ENCODE data around the gene TRIM66.

The TRIM66 gene

GRCh38 chr11:8621147-8621546 is 61.3 kb downstream of the TRIM66 start:
- TF ChIP-seq CTCF (IDR thresholded peaks at IDR 0.05; ENCODE audit: borderline replicate concordance, control extremely low read depth, extremely low read depth, insufficient read depth, missing control alignments): no peak
- in situ Hi-C loops (cut with MboI; ENCODE audit: low sequenced_read_pairs, unreplicated experiment): no loop called here
- DNase-seq (ENCODE audit: low spot score): no peak

- in situ Hi-C loops (cut with MboI; ENCODE audit: low sequenced_read_pairs, unreplicated experiment): no loop called here
- TF ChIP-seq CTCF (IDR thresholded peaks at IDR 0.05; ENCODE audit: borderline replicate concordance, control extremely low read depth, extremely low read depth, insufficient read depth, missing control alignments): no peak
These were observed 65.4 kb downstream of the TRIM66 start for GRCh38 chr11:8617063-8617462.

GRCh38 chr11:8615291-8616032 is 67.0 kb downstream of the TRIM66 start:
- in situ Hi-C loops (cut with MboI; ENCODE audit: low sequenced_read_pairs, unreplicated experiment): no loop called here
- no peak for TF ChIP-seq CTCF (IDR thresholded peaks at IDR 0.05; ENCODE audit: borderline replicate concordance, control extremely low read depth, extremely low read depth, insufficient read depth, missing control alignments)
- no peak for DNase-seq (ENCODE audit: low spot score)

More at GRCh38 chr11:8617063-8617462, 65.4 kb downstream of the TRIM66 start:
- DNase-seq (ENCODE audit: low spot score): no peak

GRCh38 chr11:8614497-8614896 is 68.0 kb downstream of the TRIM66 start:
- TF ChIP-seq CTCF (IDR thresholded peaks at IDR 0.05; ENCODE audit: borderline replicate concordance, control extremely low read depth, extremely low read depth, insufficient read depth, missing control alignments): no peak
- DNase-seq (ENCODE audit: low spot score): no peak
- in situ Hi-C loops (cut with MboI; ENCODE audit: low sequenced_read_pairs, unreplicated experiment): no loop called here

- no peak for TF ChIP-seq CTCF (IDR thresholded peaks at IDR 0.05; ENCODE audit: borderline replicate concordance, control extremely low read depth, extremely low read depth, insufficient read depth, missing control alignments)
- in situ Hi-C loops (cut with MboI; ENCODE audit: low sequenced_read_pairs, unreplicated experiment): no loop called here
These were observed 69.4 kb downstream of the TRIM66 start for GRCh38 chr11:8613036-8613435.

GRCh38 chr11:8612522-8612921 is 69.9 kb downstream of the TRIM66 start:
- in situ Hi-C loops (cut with MboI; ENCODE audit: low sequenced_read_pairs, unreplicated experiment): no loop called here
- DNase-seq (ENCODE audit: low spot score): no peak
- no peak for TF ChIP-seq CTCF (IDR thresholded peaks at IDR 0.05; ENCODE audit: borderline replicate concordance, control extremely low read depth, extremely low read depth, insufficient read depth, missing control alignments)

More at GRCh38 chr11:8613036-8613435, 69.4 kb downstream of the TRIM66 start:
- no peak for DNase-seq (ENCODE audit: low spot score)
